ENCODE results near the gene EPRS1. TPM values are rescaled to one million over a fixed set of nuclear protein-coding genes. Genes with fewer than 3 reads are reported as not detected.

EPRS1 gene
- total RNA-seq (10 to 100 TPM; 41.6 to 59.3 TPM), polyA plus RNA-seq (10 to 100 TPM; 20.4 to 36.9 TPM)

- H3K4me1 ChIP-seq (ENCODE audit: control insufficient read depth in 4 of 4, insufficient read depth in 4 of 4, low read length in 3 of 4), result peaks cover 7 to 17% (median 11%) of the 10 kb centered on the region in 4 donors
- no peaks in the 10 kb centered on the region for H3K27me3 ChIP-seq (ENCODE audit: control insufficient read depth in 4 of 4, insufficient read depth in 4 of 4, low read length in 3 of 4)
- peak within 1 kb of the TSS; percentile 84 to 86 for H3K9ac ChIP-seq (ENCODE audit: low read depth in 1 of 2, low read length in 2 of 2)
- peak within 1 kb of the TSS; percentile 86 to 97 (median 95) for H3K4me3 ChIP-seq (ENCODE audit: low read depth in 1 of 3, low read length in 3 of 3)
- peaks cover 0 to 2% (median 0%) of the 10 kb centered on the region in 4 donors for H3K36me3 ChIP-seq (ENCODE audit: control insufficient read depth in 4 of 4, insufficient read depth in 3 of 4, low read depth in 1 of 4, low read length in 3 of 4)
- whole genome bisulfite sequencing, result under 1% methylated on average over 71 of the region's 71 CpGs
- H3K27ac ChIP-seq (ENCODE audit: low read depth in 1 of 2, low read length in 2 of 2), result peak within 1 kb of the TSS; percentile 68 to 80
- no peaks in the 10 kb centered on the region for H3K9me3 ChIP-seq (ENCODE audit: control insufficient read depth in 4 of 4, low read length in 3 of 4)
- peak; percentile 39 for TF ChIP-seq REST (IDR thresholded peaks at IDR 0.05)
- peak; percentile 7 for TF ChIP-seq FOXA1 (IDR thresholded peaks at IDR 0.05)
- TF ChIP-seq RAD21 (IDR thresholded peaks at IDR 0.05), result peak; percentile 62 to 75
- TF ChIP-seq, protein P1, sequence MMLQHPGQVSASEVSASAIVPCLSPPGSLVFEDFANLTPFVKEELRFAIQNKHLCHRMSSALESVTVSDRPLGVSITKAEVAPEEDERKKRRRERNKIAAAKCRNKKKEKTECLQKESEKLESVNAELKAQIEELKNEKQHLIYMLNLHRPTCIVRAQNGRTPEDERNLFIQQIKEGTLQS (IDR thresholded peaks at IDR 0.05), result peak; percentile 9
- TF ChIP-seq, protein P2, sequence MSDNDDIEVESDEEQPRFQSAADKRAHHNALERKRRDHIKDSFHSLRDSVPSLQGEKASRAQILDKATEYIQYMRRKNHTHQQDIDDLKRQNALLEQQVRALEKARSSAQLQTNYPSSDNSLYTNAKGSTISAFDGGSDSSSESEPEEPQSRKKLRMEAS (IDR thresholded peaks at IDR 0.05), result peak; percentile 66
- peak; percentile 25 for TF ChIP-seq HNF4G (IDR thresholded peaks at IDR 0.05)
- TF ChIP-seq EGR1 (IDR thresholded peaks at IDR 0.05; ENCODE audit: low read depth in 2 of 2), result no peak
- peak; percentile 57 to 75 for TF ChIP-seq RXRA (IDR thresholded peaks at IDR 0.05)
- TF ChIP-seq FOXA2 (IDR thresholded peaks at IDR 0.05), result peak; percentile 54
- no peak for TF ChIP-seq TAF1 (conservative IDR thresholded peaks at IDR 0.05)
- TF ChIP-seq SP1 (IDR thresholded peaks at IDR 0.05), result peak; percentile 75
- TF ChIP-seq CTCF (IDR thresholded peaks at IDR 0.05; ENCODE audit: low read depth, low read length, missing input control), result peak; percentile 88
- peak; percentile 71 to 75 for TF ChIP-seq HNF4A (conservative IDR thresholded peaks at IDR 0.05)
- peak; percentile 47 for TF ChIP-seq NR2F2 (IDR thresholded peaks at IDR 0.05)
- TF ChIP-seq ZBTB33 (IDR thresholded peaks at IDR 0.05), result peak; percentile 79
- peak; percentile 59 to 79 for TF ChIP-seq JUND (IDR thresholded peaks at IDR 0.05)
- peak in 1 of 2 donors; percentile 59 for TF ChIP-seq GABPA (IDR thresholded peaks at IDR 0.05 in 1 of 2, conservative IDR thresholded peaks at IDR 0.05 in 1 of 2)
- TF ChIP-seq YY1 (IDR thresholded peaks at IDR 0.05), result peak; percentile 94
- peak; percentile 90 for DNase-seq (ENCODE audit: low spot score)
Measured at GRCh38 chr1:220046052-220046930, at the start of gene EPRS1. Gene EPRS1 (minus strand): TSS chr1:220046505. CDS start chr1:220046388, 117 bp downstream.

Measured in liver (tissue), 9 donors.